IPS-NIHi7 (cell line): Measurements from ENCODE around the gene DNAJA3.
A peak's percentile ranks its signal among the peaks of the same experiment; 100 is the strongest.

ENCODE experiments used
- DNase-seq: peaks from one replicate; pipeline ENCODE4 v3.0.0; 2012; ENCODE audit warnings: mixed read lengths; ENCODE audit errors: extremely low spot score

DNAJA3 gene

GRCh38 chr16:4425378-4426020 lies at the start of gene DNAJA3:
Gene DNAJA3, plus strand, starts transcription at chr16:4425868. Its CDS starts 14 bp downstream, at chr16:4425882.
- peak; percentile 100 for DNase-seq

- DNase-seq = no peak
These were observed 49.4 kb upstream of the DNAJA3 start for GRCh38 chr16:4376126-4376892.

- DNase-seq = no peak
These were observed 48.6 kb upstream of the DNAJA3 start for GRCh38 chr16:4376893-4377572.

GRCh38 chr16:4377573-4378154 lies 48.0 kb upstream of the DNAJA3 start:
- DNase-seq = peak; percentile 44

- no peak for DNase-seq
These were observed 47.5 kb upstream of the DNAJA3 start for GRCh38 chr16:4378161-4378666.

GRCh38 chr16:4378999-4379690 lies 46.5 kb upstream of the DNAJA3 start:
- DNase-seq = no peak

- no peak for DNase-seq
These were observed 45.3 kb upstream of the DNAJA3 start for GRCh38 chr16:4380119-4381063.

GRCh38 chr16:4381072-4381934 lies 44.4 kb upstream of the DNAJA3 start:
- DNase-seq = no peak

- DNase-seq = no peak
These were observed 43.5 kb upstream of the DNAJA3 start for GRCh38 chr16:4381935-4382794.

- no peak for DNase-seq
These were observed 42.8 kb upstream of the DNAJA3 start for GRCh38 chr16:4382795-4383357.

GRCh38 chr16:4383591-4384444 lies 41.9 kb upstream of the DNAJA3 start:
- DNase-seq = no peak

GRCh38 chr16:4384509-4384942 lies 41.1 kb upstream of the DNAJA3 start:
- DNase-seq = no peak

GRCh38 chr16:4385066-4385788 lies 40.4 kb upstream of the DNAJA3 start:
- DNase-seq = no peak

- no peak for DNase-seq
These were observed 39.7 kb upstream of the DNAJA3 start for GRCh38 chr16:4385789-4386450.

- DNase-seq = no peak
These were observed 39.2 kb upstream of the DNAJA3 start for GRCh38 chr16:4386451-4386805.
